Rectal smooth muscle tissue (tissue), 1 donor: ENCODE measurements around the gene N4BP2L1.

Source experiments
- H3K27ac ChIP-seq: one replicate; pipeline ENCODE4 v1.7.0; 2013; ENCODE audit warnings: low read depth, low read length, inconsistent platforms
- H3K27me3 ChIP-seq: one replicate; pipeline ENCODE4 v1.7.0; 2013; ENCODE audit warnings: low read length; ENCODE audit not compliant: control insufficient read depth, insufficient read depth
- H3K36me3 ChIP-seq: one replicate; pipeline ENCODE4 v1.7.0; 2013; ENCODE audit warnings: low read length; ENCODE audit not compliant: control insufficient read depth, insufficient read depth
- H3K4me1 ChIP-seq: one replicate; pipeline ENCODE4 v1.7.0; 2013; ENCODE audit warnings: low read length; ENCODE audit not compliant: control insufficient read depth, insufficient read depth
- H3K4me3 ChIP-seq: one replicate; pipeline ENCODE4 v1.7.0; 2013; ENCODE audit warnings: low read length
- H3K9ac ChIP-seq: one replicate; pipeline ENCODE4 v1.7.0; 2013; ENCODE audit warnings: low read length

Gene N4BP2L1

GRCh38 chr13:32453981-32454380 is 26.1 kb upstream of the N4BP2L1 start:
- Histone ChIP-seq H3K27ac (no peak overlapping the region), H3K36me3 (no peaks in the 10 kb centered on the region), H3K27me3 (no peaks in the 10 kb centered on the region), H3K4me3 (no peak overlapping the region), H3K9ac (no peak overlapping the region), H3K4me1 (no peaks in the 10 kb centered on the region)

GRCh38 chr13:32448972-32449371 is 21.0 kb upstream of the N4BP2L1 start:
- Histone ChIP-seq H3K27me3 (no peaks in the 10 kb centered on the region), H3K4me1 (no peaks in the 10 kb centered on the region), H3K27ac (no peak overlapping the region), H3K9ac (no peak overlapping the region), H3K36me3 (no peaks in the 10 kb centered on the region), H3K4me3 (no peak overlapping the region)

GRCh38 chr13:32447894-32448623 is 20.1 kb upstream of the N4BP2L1 start:
- H3K27ac ChIP-seq: no peak overlapping the region
- no peaks in the 10 kb centered on the region for H3K27me3 ChIP-seq
- H3K36me3 ChIP-seq: no peaks in the 10 kb centered on the region
- H3K4me3 ChIP-seq: no peak overlapping the region
- H3K9ac ChIP-seq: no peak overlapping the region
- H3K4me1 ChIP-seq: no peaks in the 10 kb centered on the region

GRCh38 chr13:32446773-32447465 is 19.0 kb upstream of the N4BP2L1 start:
- H3K9ac ChIP-seq: no peak overlapping the region
- H3K4me1 ChIP-seq: no peaks in the 10 kb centered on the region
- no peak overlapping the region for H3K4me3 ChIP-seq
- H3K36me3 ChIP-seq: no peaks in the 10 kb centered on the region
- no peaks in the 10 kb centered on the region for H3K27me3 ChIP-seq
- H3K27ac ChIP-seq: no peak overlapping the region

GRCh38 chr13:32446220-32446619 is 18.3 kb upstream of the N4BP2L1 start:
- H3K27me3 ChIP-seq: no peaks in the 10 kb centered on the region
- H3K9ac ChIP-seq: no peak overlapping the region
- no peak overlapping the region for H3K27ac ChIP-seq
- H3K4me3 ChIP-seq: no peak overlapping the region
- H3K36me3 ChIP-seq: no peaks in the 10 kb centered on the region
- no peaks in the 10 kb centered on the region for H3K4me1 ChIP-seq

GRCh38 chr13:32445461-32445860 is 17.5 kb upstream of the N4BP2L1 start:
- H3K9ac ChIP-seq: no peak overlapping the region
- no peak overlapping the region for H3K27ac ChIP-seq
- no peaks in the 10 kb centered on the region for H3K4me1 ChIP-seq
- H3K36me3 ChIP-seq: no peaks in the 10 kb centered on the region
- no peaks in the 10 kb centered on the region for H3K27me3 ChIP-seq
- no peak overlapping the region for H3K4me3 ChIP-seq

- no peaks in the 10 kb centered on the region for H3K27me3 ChIP-seq
- no peak overlapping the region for H3K9ac ChIP-seq
- H3K4me1 ChIP-seq: no peaks in the 10 kb centered on the region
- H3K27ac ChIP-seq: no peak overlapping the region
- no peak overlapping the region for H3K4me3 ChIP-seq
- H3K36me3 ChIP-seq: no peaks in the 10 kb centered on the region
Measured at GRCh38 chr13:32443111-32443510, 15.2 kb upstream of the N4BP2L1 start.

- Histone ChIP-seq H3K9ac (no peak overlapping the region), H3K27ac (no peak overlapping the region), H3K4me3 (no peak overlapping the region), H3K4me1 (no peaks in the 10 kb centered on the region), H3K36me3 (peaks cover 3% of the 10 kb centered on the region), H3K27me3 (no peaks in the 10 kb centered on the region)
Measured at GRCh38 chr13:32438871-32439270, 10.9 kb upstream of the N4BP2L1 start.

- Histone ChIP-seq H3K27me3 (no peaks in the 10 kb centered on the region), H3K36me3 (peaks cover 3% of the 10 kb centered on the region), H3K4me1 (peaks cover 3% of the 10 kb centered on the region), H3K9ac (no peak overlapping the region), H3K4me3 (no peak overlapping the region), H3K27ac (no peak overlapping the region)
Measured at GRCh38 chr13:32432856-32433255, 4.9 kb upstream of the N4BP2L1 start.

- Histone ChIP-seq H3K9ac (no peak overlapping the region), H3K4me3 (no peak overlapping the region), H3K36me3 (peaks cover 3% of the 10 kb centered on the region), H3K27ac (no peak overlapping the region), H3K4me1 (peaks cover 5% of the 10 kb centered on the region), H3K27me3 (no peaks in the 10 kb centered on the region)
Measured at GRCh38 chr13:32431361-32431760, 3.4 kb upstream of the N4BP2L1 start.

- no peak overlapping the region for H3K4me3 ChIP-seq
- H3K27ac ChIP-seq: peak overlapping the region; percentile 41
- no peak overlapping the region for H3K9ac ChIP-seq
Measured at GRCh38 chr13:32430018-32430747, 2.3 kb upstream of the N4BP2L1 start.

GRCh38 chr13:32429433-32429909 is 1.5 kb upstream of the N4BP2L1 start:
- Histone ChIP-seq H3K36me3 (no peaks in the 10 kb centered on the region), H3K27me3 (no peaks in the 10 kb centered on the region), H3K9ac (no peak overlapping the region), H3K4me3 (no peak overlapping the region), H3K27ac (no peak overlapping the region), H3K4me1 (peaks cover 5% of the 10 kb centered on the region)

More at GRCh38 chr13:32430018-32430747, 2.3 kb upstream of the N4BP2L1 start:
- H3K36me3 ChIP-seq: peaks cover 3% of the 10 kb centered on the region
- H3K4me1 ChIP-seq: peaks cover 5% of the 10 kb centered on the region
- H3K27me3 ChIP-seq: no peaks in the 10 kb centered on the region
